GM12872 (cell line): Measurements from ENCODE around the gene ZNF862.
A peak's percentile ranks its signal among the peaks of the same experiment; 100 is the strongest.

ENCODE experiments used
- TF ChIP-seq, protein P1 (sequence below): IDR thresholded peaks from 3 replicates; pipeline ENCODE4 v1.5.1; 2011; ENCODE audit warnings: low read depth, mild to moderate bottlenecking, low read length, moderate library complexity; ENCODE audit not compliant: insufficient read depth

The ZNF862 gene

DNA sequence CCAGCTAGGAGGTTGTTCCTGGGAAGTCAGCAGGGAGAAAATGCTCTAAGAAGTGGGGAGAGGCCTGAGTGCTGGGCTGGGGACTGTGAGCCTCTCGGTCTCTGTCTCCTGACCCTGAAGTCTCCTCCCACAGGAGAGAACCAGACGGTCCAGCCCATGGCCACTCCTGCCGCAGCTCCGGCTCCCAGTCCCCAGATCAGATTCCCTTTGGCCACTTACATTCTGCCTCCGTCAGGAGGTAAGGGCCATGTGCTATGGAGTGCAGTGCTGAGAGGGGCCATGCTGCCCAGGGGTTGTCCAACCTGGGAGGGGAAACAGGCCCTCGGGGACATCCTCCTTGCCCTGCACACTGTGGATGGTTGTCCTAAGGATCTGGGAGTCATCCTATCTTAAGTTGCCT, 43.5 kb upstream of the ZNF862 start:
- TF ChIP-seq, protein P1, sequence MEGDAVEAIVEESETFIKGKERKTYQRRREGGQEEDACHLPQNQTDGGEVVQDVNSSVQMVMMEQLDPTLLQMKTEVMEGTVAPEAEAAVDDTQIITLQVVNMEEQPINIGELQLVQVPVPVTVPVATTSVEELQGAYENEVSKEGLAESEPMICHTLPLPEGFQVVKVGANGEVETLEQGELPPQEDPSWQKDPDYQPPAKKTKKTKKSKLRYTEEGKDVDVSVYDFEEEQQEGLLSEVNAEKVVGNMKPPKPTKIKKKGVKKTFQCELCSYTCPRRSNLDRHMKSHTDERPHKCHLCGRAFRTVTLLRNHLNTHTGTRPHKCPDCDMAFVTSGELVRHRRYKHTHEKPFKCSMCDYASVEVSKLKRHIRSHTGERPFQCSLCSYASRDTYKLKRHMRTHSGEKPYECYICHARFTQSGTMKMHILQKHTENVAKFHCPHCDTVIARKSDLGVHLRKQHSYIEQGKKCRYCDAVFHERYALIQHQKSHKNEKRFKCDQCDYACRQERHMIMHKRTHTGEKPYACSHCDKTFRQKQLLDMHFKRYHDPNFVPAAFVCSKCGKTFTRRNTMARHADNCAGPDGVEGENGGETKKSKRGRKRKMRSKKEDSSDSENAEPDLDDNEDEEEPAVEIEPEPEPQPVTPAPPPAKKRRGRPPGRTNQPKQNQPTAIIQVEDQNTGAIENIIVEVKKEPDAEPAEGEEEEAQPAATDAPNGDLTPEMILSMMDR, result no peak

DNA sequence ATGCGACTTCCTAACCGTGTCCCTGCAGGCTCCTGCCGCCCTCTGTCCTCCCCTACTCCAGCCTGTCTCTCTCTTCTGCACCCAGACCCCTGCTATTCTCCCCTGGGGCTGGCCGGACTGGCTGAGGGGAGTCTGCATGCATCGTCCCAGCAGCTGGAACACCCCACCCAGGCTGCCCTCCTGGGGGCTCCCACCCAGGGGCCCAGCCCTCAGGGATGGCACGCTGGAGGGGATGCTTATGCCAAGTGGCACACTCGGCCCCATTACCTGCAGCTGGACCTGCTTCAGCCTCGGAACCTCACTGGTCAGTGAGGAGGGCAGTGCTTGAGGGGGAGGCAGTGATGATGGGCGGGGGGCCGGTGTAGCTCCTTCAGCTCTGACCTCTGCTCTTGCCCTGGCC, 43.0 kb upstream of the ZNF862 start:
- TF ChIP-seq, protein P1, result no peak

DNA sequence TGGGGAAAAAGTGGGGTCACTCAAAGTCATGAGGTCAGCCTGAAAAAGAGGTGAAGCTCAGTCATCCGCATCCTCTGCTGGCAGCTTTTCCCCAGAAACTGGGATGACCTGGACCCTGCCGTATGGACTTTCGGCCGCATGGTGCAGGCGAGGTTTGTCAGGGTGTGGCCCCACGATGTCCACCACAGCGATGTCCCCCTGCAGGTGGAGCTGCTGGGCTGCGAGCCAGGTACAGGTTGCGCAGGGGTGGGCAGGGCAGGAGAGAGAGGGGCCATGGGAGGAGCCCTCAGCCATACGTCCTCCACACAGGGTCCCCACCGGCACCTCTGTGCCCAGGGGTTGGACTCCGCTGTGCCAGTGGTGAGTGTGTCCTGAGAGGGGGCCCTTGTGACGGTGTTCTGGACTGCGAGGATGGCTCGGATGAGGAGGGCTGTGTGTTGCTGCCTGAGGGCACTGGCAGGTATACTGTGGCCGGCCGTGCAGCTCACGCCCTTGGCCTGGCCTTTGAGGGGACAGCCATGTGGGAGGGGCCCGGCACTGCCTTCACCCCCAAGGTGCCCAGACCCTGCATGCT, 41.8 kb upstream of the ZNF862 start:
- TF ChIP-seq, protein P1, result no peak

DNA sequence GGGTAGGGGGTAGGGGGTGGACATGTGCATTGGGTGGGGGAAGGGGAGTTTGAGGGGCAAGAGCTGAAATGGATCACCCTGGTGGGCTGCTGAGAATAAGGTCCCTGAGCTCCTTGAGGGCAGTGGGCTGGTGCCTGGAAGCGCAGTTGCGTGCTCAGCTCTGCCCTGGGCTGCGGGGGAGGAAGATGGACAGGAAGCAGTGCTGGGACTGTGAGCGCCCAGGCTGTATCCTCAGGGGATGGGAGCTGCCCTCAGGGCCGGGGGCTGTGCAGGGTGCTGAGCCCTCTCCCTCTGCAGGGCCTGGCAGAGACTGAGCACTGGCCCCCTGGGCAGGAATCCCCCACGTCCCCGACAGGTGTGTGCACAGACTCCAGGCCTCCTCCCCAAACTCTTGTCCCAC, 40.4 kb upstream of the ZNF862 start:
- TF ChIP-seq, protein P1, result no peak

DNA sequence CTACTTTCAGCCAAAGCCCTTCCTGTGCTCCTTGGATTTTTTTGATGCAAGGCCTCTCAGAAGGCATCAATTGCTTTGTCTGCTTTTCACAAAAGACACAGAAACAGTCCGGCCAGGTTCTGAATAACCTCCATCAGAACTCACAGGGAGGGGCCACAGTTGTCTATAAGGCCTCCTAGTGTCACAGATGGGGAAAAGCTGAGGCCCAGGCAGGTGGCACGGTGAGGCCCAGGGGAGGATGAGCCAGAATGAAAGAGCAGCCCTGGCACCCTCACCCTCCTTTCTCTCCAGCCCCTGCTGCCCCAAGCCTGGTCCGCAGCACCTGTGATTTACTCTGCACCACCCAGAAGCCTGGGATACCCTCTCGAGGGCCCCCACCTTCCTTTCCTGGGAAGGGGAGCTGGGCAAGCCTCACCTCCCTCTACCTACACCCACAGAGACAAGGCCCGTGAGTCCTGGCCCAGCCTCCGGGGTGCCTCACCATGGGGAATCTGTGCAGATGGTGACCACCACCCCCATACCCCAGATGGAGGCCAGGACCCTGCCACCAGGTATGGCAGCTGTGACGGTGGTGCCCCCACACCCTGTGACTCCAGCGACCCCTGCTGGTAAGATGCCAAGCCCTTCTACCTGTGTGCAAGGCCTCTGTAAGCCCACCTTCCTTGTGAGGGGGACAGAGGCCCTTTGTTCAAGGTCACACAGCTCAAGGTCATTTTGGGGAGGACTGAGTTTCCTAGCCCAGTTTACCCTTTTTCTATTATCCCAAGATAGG, 38.6 kb upstream of the ZNF862 start:
- TF ChIP-seq, protein P1, result peak; percentile 72

DNA sequence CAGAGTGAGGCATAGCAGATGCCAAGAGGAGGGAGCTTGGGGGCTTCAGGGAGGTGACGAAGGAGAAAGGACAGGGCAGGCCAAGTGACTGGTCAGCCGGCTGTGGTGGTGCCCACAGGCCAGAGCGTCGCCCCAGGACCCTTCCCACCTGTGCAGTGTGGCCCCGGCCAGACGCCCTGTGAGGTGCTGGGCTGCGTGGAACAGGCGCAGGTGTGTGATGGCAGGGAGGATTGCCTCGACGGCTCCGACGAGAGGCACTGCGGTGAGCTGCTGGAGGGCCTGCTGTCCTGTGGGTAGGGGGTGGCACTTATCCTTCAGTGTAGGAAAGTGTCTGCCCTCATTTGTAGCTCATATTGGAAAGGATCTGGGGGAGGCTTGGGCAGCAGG, 38.0 kb upstream of the ZNF862 start:
- TF ChIP-seq, protein P1, result no peak

DNA sequence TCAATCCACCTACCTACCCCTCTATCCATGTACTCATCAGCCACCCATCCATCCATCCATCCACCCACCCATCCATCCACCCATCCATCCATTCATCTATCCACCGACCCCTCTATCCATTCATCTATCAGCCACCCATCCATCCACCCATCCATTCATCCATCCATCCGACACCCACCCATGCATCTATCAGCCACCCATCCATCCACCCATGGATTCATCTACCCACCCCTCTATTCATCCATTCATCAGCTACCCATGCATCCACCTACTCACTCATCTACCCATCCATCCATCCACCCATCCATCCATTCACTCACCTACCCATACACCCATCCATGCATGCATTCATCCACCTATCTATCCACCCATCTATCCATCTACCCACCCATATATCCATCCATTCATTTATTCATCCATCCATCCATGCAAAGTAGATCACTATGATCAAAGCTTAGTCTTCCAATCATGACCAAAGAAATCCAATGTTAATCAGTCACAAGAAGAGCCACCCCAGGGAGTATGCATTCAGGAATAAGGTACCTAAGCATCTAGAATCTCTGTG, 37.1 kb upstream of the ZNF862 start:
- TF ChIP-seq, protein P1, result no peak
